CD4-positive, alpha-beta T cell treated with Interleukin-4 for 4 hours (primary cell): ENCODE results near the gene ANKMY1.

Source experiments
- DNase-seq: peaks from one replicate; pipeline ENCODE4 v3.0.0-alpha.2; 2020

ANKMY1 gene

GRCh38 chr2:240557808-240558207, at the start of gene ANKMY1:
Gene ANKMY1, minus strand, starts transcription at chr2:240557988. Its CDS starts 653 bp downstream, at chr2:240557335.
- DNase-seq: peak; percentile 51

GRCh38 chr2:240605867-240606743, 48.3 kb upstream of the ANKMY1 start:
- DNase-seq: no peak

- no peak for DNase-seq
These were observed 47.3 kb upstream of the ANKMY1 start for GRCh38 chr2:240604939-240605716.

GRCh38 chr2:240604291-240604938, 46.6 kb upstream of the ANKMY1 start:
- DNase-seq: no peak

GRCh38 chr2:240603846-240604245, 46.1 kb upstream of the ANKMY1 start:
- DNase-seq: no peak

- no peak for DNase-seq
These were observed 45.5 kb upstream of the ANKMY1 start for GRCh38 chr2:240603081-240603835.

- no peak for DNase-seq
These were observed 44.7 kb upstream of the ANKMY1 start for GRCh38 chr2:240602266-240603050.

- DNase-seq: no peak
These were observed 44.0 kb upstream of the ANKMY1 start for GRCh38 chr2:240601831-240602160.

GRCh38 chr2:240601061-240601830, 43.5 kb upstream of the ANKMY1 start:
- DNase-seq: no peak

- no peak for DNase-seq
These were observed 42.7 kb upstream of the ANKMY1 start for GRCh38 chr2:240600451-240600961.

- DNase-seq: no peak
These were observed 41.4 kb upstream of the ANKMY1 start for GRCh38 chr2:240599141-240599583.

GRCh38 chr2:240598311-240598911, 40.6 kb upstream of the ANKMY1 start:
- DNase-seq: no peak

GRCh38 chr2:240597419-240598181, 39.8 kb upstream of the ANKMY1 start:
- DNase-seq: no peak

GRCh38 chr2:240597054-240597418, 39.2 kb upstream of the ANKMY1 start:
- no peak for DNase-seq

GRCh38 chr2:240596491-240596931, 38.7 kb upstream of the ANKMY1 start:
- DNase-seq: no peak

- DNase-seq: no peak
These were observed 38.3 kb upstream of the ANKMY1 start for GRCh38 chr2:240596080-240596460.

- peak; percentile 20 for DNase-seq
These were observed 37.7 kb upstream of the ANKMY1 start for GRCh38 chr2:240595381-240596079.

- no peak for DNase-seq
These were observed 37.0 kb upstream of the ANKMY1 start for GRCh38 chr2:240594511-240595380.
